Measurements from ENCODE around the gene PCBD1.

- TF ChIP-seq CTCF (IDR thresholded peaks at IDR 0.05; ENCODE audit: insufficient read depth, low read depth, low read length) = no peak
- no peak for TF ChIP-seq EZH2 (IDR thresholded peaks at IDR 0.05; ENCODE audit: insufficient read depth, low read length)
Measured at GRCh38 chr10:70916241-70916640, 27.9 kb upstream of the PCBD1 start.
